GM03348 (cell line): ENCODE data around the gene FXYD4.
"Not testable (repeated sequence)": the region's sequence is repeated elsewhere in the genome, so short reads cannot be mapped to it uniquely, and the experiment has no call there.

Source experiments
- DNase-seq: peaks from one replicate; pipeline ENCODE4 v3.0.0; 2012; ENCODE audit warnings: low spot score

FXYD4 gene

DNA sequence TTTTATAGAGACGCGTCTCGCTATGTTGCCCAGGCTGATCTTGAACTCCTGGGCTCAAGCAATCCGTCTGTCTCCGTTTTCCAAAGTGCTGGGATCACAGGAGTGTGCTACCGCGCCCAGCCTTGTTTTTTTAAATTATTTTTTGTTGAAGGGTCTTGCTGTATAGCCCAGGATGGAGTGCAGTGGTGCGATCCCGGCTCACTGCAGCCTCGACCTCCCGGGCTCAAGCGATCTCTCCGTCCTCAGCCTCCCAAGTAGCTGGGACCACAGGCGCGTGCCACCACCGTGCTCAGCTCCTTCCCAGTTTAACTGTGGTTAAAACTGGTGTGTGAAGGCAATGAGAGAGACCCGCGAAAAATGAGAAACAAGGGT, 48.5 kb downstream of the FXYD4 start:
- DNase-seq: no peak

DNA sequence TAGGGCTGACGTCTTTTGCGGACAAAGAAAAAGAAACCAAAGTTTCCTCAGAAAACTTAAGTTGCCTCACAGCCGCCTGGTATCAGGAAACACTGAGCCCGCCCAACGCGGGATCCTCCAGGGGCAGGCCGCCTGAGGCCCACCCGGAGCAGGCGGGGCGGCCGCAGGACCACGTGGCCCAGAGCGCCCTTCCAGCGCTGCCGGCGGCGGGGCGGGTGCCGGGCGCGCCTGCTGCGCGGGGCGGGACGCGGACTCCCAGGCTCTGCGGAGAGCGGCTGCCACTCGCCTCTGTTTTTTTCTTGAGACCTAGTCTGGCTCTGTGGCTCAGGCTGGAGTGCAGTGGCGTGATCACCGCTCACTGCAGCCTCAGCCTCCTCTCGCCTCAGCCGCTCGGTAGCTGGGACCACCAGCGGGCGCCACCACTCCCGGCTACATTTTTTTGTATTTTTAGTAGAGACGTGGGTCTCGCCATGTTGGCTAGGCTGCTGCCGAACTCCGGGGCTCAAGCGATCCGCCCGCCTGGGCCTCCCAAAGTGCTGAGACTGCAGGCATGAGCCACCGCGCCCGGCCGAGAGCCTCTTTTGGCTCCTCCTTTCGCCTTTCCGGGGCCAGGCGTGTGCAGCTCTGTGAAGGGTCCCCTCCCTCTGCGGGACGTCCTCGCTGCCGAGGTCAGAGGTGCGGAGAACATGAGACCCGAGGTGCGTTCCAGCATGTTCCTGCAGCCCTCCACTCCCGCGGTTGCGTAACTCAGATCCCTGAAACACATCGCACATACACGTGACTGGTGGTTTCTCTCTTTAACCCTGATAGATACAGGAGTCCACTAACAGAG, 49.1 kb downstream of the FXYD4 start:
- peak; percentile 95 for DNase-seq

DNA sequence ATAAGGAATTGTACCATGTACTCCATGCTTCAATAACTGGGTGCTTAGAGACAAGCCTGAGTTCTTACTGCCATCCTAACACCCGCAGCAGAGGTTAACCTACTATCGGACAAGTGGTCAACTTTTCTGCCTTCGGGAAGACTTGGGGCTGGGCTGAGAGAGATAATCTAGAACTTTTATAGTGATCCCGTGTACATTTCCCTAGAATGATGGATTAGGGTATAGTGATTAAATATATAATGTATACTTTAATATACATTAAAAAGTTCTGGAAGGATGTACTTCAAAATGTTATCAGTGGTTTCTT, 49.7 kb downstream of the FXYD4 start:
- no peak for DNase-seq

DNA sequence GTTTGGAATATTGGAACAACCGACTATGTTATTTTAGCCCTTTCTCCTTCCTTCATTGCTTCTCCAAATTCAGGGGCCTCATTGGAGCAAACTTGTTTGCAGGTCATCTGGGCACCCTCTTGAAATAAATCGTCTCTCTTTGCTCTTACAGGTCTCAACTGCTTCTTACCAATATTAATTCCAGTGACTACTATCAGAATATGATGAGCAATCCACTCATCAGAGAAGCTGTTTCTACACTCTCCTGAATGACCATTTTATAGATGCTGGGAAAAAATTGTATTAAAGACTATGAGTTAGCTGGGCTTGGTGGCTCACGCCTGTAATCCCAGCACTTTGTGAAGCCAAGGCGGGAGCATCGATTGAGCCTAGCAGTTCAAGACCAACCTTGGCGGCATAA, 50.1 kb downstream of the FXYD4 start:
- no peak for DNase-seq

DNA sequence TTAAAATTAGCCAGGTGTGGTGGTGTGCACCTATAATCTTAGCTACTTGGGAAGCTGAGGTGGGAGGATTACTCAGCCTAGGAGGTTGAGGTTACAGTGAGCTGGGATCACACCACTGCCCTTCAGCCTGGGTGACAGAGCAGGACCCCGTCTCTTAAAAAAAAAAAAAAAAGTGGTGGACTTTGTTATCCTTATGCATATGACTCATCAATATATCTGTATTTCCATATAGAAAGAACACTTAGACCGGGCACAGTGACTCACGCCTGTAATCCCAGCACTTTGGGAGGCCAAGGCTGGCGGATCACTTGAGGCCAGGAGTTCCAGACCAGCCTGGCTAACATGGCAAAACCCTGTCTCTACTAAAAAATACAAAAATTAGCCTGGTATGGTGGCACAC, 50.5 kb downstream of the FXYD4 start:
- DNase-seq: not testable (repeated sequence)

DNA sequence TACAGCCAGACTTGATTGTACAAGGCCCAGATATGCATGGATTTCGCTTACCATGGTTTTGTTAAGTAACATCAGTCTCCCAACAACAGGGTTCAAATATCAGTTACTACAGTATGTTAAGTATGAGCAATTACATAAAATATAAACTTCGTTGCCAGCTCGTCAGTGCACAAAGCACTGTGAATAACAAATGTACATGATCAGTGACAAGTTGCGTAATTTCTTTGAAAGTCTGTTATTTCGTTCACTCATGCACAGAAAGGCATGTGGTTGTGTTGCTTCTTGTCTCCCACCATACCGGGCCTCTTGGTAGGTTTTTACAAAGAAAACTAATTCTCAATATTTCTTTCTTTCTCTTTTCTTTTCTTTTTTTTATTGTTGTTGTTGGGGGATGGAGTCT, 53.0 kb downstream of the FXYD4 start:
- no peak for DNase-seq
